DND-41 (cell line): ENCODE results near the gene SLC5A7.

Source experiments
- CTCF ChIP-seq: IDR thresholded peaks from 2 replicates; pipeline ENCODE4 v1.5.1; 2012; ENCODE audit warnings: borderline replicate concordance, low read length, moderate library complexity, mild to moderate bottlenecking; ENCODE audit not compliant: poor library complexity, severe bottlenecking; ENCODE audit errors: extremely low read depth
- EZH2 ChIP-seq: IDR thresholded peaks from 3 replicates; pipeline ENCODE4 v1.6.1; 2012; ENCODE audit warnings: borderline replicate concordance, low read depth, mild to moderate bottlenecking, moderate library complexity, low read length, inconsistent platforms; ENCODE audit not compliant: severe bottlenecking

- TF ChIP-seq CTCF (peak; percentile 43), EZH2 (no peak)
Observed at GRCh38 chr2:108034843-108035242, 48.5 kb downstream of the SLC5A7 start.
